EH (cell line): ENCODE data around the gene KDM6B.

Experiments
- DNase-seq: peaks from one replicate; pipeline ENCODE4 v3.0.0-alpha.2; 2015; ENCODE audit warnings: low read depth

KDM6B gene

GRCh38 chr17:7823581-7824001 is 10.4 kb upstream of the KDM6B start:
- DNase-seq, result no peak

DNA sequence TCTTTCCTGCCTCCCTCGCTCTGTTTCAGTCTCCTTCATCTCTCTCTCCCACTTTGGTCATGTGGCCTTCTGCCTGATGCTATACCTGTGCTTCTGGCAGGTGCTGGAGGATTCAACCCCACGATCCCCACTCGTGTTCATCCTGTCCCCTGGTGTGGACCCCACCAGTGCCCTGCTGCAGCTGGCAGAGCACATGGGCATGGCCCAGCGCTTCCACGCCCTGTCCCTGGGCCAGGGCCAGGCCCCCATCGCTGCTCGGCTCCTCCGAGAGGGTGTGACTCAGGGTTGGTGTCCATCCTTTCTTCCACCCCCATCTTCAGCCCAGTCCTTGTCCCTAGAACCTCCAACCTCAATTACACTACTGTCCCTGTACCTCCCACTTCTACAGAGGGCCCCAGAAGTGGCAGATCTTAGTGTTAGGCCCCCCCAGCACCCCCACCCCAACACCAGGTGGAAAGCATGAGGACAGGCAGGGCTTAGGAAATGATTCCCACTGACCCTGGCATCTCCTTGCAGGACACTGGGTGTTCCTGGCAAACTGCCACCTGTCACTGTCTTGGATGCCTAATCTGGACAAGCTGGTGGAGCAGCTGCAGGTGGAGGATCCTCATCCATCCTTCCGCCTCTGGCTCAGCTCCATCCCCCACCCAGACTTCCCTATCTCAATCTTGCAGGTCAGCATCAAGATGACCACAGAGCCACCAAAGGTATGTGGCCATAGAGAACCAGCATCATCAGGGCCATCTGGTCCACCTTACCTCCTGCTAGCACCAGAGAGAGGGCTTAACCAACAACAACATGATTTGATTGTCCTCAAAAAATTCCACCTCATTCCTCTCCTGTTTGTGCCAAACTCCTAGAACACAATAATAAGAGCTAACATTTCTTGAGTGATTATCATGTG is 9.7 kb upstream of the KDM6B start:
- DNase-seq, result no peak

DNA sequence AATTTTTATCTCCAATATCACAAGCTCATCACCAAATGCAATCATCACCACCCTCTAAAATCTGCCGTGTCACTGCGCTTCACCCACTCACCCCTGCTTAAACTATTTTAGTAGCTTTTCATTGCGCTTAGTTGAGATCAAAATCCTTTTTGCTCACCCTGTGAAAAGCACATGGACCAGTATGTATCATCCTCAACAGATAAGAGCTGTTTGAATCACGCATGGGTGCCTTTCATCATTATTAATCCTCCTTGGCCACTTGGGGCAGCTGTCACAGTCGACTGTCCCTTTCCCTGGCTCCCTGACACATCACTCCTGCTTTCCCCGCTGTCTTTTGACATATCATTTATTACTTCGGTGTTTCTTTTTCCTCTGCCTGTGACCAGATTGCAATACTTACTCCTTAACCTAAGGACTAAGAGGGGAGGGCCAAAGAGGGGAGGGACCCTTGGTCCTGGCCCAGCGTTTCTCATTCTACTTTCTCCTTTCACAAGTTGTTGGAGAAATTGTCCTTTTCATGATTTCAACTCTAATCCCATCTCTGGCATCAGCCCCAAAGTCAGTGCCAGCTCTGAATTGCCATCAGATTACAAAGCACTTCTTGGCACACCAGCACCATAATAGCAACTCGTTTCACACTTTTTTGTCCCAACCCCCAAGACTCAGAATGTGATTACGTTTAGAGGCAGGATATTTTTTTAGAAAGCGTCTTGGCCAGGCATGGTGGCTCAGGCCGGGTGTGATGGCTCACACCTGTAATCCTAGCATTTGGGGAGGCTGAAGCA is 8.6 kb upstream of the KDM6B start:
- DNase-seq, result peak; percentile 43

- DNase-seq, result no peak
Measured at GRCh38 chr17:7830616-7831015, 3.4 kb upstream of the KDM6B start.

- no peak for DNase-seq
Measured at GRCh38 chr17:7831233-7831632, 2.8 kb upstream of the KDM6B start.

GRCh38 chr17:7832431-7832830 is 1.6 kb upstream of the KDM6B start:
- no peak for DNase-seq

DNA sequence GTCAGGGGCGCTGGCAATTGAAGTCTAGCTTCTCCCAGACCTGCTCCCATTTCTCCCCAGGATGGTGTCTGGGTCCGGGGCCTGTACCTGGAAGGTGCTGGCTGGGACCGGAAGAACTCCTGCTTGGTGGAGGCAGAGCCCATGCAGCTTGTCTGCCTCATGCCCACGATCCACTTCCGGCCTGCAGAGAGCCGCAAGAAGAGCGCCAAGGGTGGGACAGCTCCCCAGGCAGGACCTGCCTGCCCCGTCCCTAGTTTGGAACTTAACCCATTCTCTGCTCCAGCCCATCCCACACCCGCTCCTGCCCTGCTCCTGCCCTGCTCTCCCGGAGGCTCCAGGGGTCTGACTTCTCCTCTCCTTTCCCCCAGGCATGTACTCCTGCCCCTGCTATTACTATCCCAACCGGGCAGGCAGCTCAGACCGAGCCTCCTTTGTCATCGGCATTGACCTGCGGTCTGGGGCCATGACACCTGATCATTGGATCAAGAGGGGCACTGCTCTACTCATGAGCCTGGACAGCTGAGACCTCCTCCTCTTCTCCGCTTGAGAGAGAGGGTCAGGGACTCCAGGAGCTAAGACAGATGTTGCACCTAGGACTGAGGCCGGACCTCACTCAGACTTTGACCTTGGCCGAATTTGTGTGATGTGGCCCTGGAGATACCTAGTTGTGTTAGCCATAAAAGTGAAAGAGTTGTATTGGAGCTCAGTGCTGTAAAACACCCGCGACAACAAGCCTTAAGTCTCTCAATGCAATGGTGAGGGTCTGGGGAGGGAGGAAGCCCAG is 814 bp upstream of the KDM6B start:
- no peak for DNase-seq

- no peak for DNase-seq
Measured at GRCh38 chr17:7834542-7834956, 532 bp downstream of the KDM6B start.

- peak; percentile 99 for DNase-seq
Measured at GRCh38 chr17:7834957-7835813, 1.2 kb downstream of the KDM6B start.

DNA sequence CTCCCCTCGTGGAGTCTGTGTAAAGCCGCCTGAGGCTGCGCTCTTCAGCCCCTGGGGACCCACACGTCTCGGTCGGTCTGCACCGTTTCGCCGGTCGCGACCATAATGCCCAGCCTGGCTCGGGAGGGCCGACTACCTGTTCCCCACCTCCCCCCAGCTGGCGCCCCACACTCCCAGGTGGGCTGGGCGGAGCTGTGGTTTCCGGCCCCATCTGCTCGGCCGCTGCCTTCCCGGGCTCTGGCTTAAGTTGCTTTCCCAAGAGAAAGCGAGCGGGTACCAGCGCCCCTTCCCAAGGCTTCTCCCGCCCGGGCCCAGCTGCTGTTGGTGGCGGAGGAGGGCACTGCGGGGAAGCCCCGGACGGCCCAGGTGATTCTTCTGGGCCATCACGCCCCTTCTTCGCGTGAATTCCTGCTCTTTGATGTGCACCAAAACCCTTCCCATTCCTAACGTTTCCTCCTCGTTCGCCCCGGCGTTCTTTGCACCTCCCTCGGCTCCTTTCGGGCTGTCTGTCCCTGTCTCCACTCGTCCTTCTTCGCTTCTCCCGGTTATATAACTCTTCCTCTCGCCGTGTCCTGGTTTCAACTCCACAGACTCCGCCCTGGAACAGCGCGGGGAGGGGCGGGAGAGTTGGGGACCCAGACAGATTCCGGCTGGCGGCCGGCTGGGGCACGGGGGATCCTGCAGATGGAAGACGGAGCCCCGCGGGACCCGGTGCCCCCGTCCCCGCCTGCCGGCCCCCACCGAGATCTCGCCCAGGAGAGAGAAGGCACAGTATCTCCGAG is 2.0 kb downstream of the KDM6B start:
- peak; percentile 83 for DNase-seq

- peak; percentile 97 for DNase-seq
Measured at GRCh38 chr17:7836596-7837407, 2.8 kb downstream of the KDM6B start.

- no peak for DNase-seq
Measured at GRCh38 chr17:7837408-7838088, 3.5 kb downstream of the KDM6B start.

GRCh38 chr17:7838090-7839075 is 4.4 kb downstream of the KDM6B start:
- DNase-seq, result peak; percentile 83

- no peak for DNase-seq
Measured at GRCh38 chr17:7839190-7839875, 5.3 kb downstream of the KDM6B start.

DNA sequence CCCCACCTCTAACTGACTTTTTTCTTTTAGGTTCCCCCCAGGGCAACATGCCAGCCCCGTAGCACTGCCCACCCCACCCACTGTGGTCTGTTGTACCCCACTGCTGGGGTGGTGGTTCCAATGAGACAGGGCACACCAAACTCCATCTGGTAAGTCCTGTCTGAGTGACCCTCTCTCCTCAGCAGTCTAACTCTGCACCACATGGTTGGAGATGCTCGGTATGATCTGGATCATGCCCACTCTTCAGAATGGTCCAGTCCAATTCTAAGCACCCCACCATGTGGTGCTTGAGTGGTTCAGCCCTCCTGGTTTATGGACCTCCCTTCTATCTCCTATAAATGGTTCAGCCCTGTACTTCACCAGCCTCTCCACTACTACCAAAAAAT is 5.9 kb downstream of the KDM6B start:
- DNase-seq, result peak; percentile 51

- no peak for DNase-seq
Measured at GRCh38 chr17:7840441-7840840, 6.4 kb downstream of the KDM6B start.

DNA sequence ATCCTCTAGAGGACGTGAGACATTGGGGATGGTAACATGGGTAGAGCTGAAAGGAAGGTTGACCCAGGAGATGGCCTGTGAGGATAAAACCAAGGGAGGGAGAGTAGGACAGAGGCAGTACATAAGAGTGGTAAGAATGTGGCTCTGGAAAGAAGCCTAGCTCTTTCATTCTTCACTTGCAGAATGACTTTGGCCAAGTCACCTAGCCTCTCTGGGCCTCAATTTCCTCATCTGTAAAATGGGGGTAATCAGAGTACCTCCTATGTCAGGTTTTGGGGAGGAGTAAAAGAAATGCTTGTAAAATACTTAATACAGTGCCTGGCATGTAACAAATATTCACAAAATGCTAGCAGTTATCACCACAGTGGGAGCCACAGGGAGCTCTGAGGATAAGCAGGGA is 6.9 kb downstream of the KDM6B start:
- no peak for DNase-seq
